ENCODE data around the gene EREG. TPM values are rescaled to one million over a fixed set of nuclear protein-coding genes. Genes with fewer than 3 reads are reported as not detected.

The EREG gene
- total and polyA plus RNA-seq, 2 of the 8 experiments (the other 6 are each of a cell fraction or from before 2014, with no cell fraction given): not detected

DNA sequence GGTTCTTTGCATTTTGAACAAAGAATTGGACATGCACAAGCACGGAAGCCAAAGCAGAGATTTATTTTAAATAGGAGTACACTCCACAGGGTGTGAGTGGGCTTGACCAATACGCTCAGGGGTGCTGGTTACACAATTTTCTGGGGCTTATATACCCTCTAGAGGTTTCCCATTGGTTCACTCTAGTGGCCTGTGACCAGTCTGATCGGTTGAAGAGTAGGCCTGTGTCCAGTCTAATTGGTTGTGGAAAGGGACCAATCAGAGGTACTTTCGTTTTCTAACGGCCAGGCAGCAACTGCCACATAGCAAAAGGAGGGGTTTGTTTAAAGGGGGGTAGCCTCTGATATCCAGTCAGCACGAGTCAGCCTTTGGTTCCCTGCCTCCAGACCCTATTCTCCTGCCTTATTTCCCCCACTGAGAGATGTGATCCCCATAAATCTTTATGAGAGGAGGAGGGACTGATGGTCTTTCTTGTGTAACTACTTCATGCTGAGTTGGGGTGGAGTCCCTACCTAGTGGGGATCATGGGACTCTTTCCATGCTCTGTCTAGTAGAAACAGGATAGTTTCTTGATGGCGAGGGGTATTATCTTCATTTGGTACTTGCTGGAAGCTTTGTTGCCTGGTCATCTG is 68.7 kb downstream of the EREG start:
- H4K91ac ChIP-seq (replicated peaks; ENCODE audit: insufficient read length, low read length): no peak overlapping the region
- H3K79me1 ChIP-seq (ENCODE audit: low read depth, low read length): no peaks in the 10 kb centered on the region
- DNase-seq (ENCODE audit: low read depth in 1 of 2, low spot score in 2 of 2): no peak
- H3K4ac ChIP-seq (replicated peaks; ENCODE audit: insufficient read length, low read depth, low read length): no peak overlapping the region
- no peak overlapping the region for H2AK5ac ChIP-seq (ENCODE audit: low read depth, low read length)
- H3K27me3 ChIP-seq (replicated peaks in 1 of 4; ENCODE audit: control insufficient read depth in 3 of 4, extremely low read depth in 1 of 4, insufficient read depth in 3 of 4, low read length in 3 of 4): no peaks in the 10 kb centered on the region; a peak in 1 of 7 replicates
- H2BK12ac ChIP-seq (ENCODE audit: low read depth, low read length): no peak overlapping the region
- H3K23ac ChIP-seq (ENCODE audit: insufficient read length): no peak overlapping the region
- H3K9ac ChIP-seq (replicated peaks in 1 of 4; ENCODE audit: extremely low read depth in 1 of 4, low read depth in 3 of 4, low read length in 3 of 4): no peak overlapping the region
- no peak for FAIRE-seq
- no peak overlapping the region for H3K27ac ChIP-seq (ENCODE audit: low read depth, low read length)
- H3K36me3 ChIP-seq (ENCODE audit: control insufficient read depth in 2 of 4, insufficient read depth in 4 of 4, low read length in 3 of 4): no peaks in the 10 kb centered on the region
- 78% methylated on average over 7 of the region's 7 CpGs; no CpG with 5 or more reads in 1 of the 2 experiments for WGBS, 2 experiments (ENCODE audit: extremely low coverage in 1 of 2, insufficient coverage in 1 of 2, insufficient read length in 1 of 2, insufficient replicate concordance in 2 of 2, low coverage in 1 of 2, low lambda C conversion rate in 2 of 2, missing lambda C conversion rate in 1 of 2)
- CTCF ChIA-PET (ENCODE audit: partially characterized antibody): no interaction called here
- H2BK15ac ChIP-seq (ENCODE audit: low read length): no peak overlapping the region
- no peak overlapping the region for H2AFZ ChIP-seq (ENCODE audit: low read length)
- no peak overlapping the region for H2BK120ac ChIP-seq (replicated peaks; ENCODE audit: low read depth, low read length)
- no peak overlapping the region for H3K4me2 ChIP-seq (ENCODE audit: insufficient read depth in 1 of 2, low read depth in 2 of 2, low read length in 2 of 2)
- H4K8ac ChIP-seq (ENCODE audit: extremely low read depth, insufficient read depth, low read length): no peak overlapping the region
- POLR2A ChIA-PET (ENCODE audit: partially characterized antibody): no interaction called here
- H3K14ac ChIP-seq (ENCODE audit: insufficient read length): no peak overlapping the region
- no peak overlapping the region for H3K18ac ChIP-seq (ENCODE audit: extremely low read depth, low read length)
- H3K23me2 ChIP-seq (ENCODE audit: low read depth, low read length): no peaks in the 10 kb centered on the region
- no peak overlapping the region for H3K4me3 ChIP-seq (ENCODE audit: extremely low read depth in 1 of 4, insufficient read depth in 2 of 4, low read depth in 3 of 4, low read length in 4 of 4)
- H2BK5ac ChIP-seq (ENCODE audit: low read depth, low read length): no peak overlapping the region
- no peaks in the 10 kb centered on the region for H4K20me1 ChIP-seq (replicated peaks in 1 of 2; ENCODE audit: control insufficient read depth in 1 of 2, insufficient read depth in 2 of 2, low read length in 2 of 2)
- TF ChIP-seq BACH1 (IDR thresholded peaks at IDR 0.05; ENCODE audit: low read length): no peak
- no peak for TF ChIP-seq SAP30 (IDR thresholded peaks at IDR 0.05; ENCODE audit: insufficient read depth, insufficient replicate concordance, low read length)
- H4K5ac ChIP-seq (ENCODE audit: insufficient read length, low read depth, low read length): no peak overlapping the region
- H3K79me2 ChIP-seq (ENCODE audit: control insufficient read depth in 1 of 2, insufficient read depth in 2 of 2, low read length in 2 of 2): no peaks in the 10 kb centered on the region
- H2BK20ac ChIP-seq (ENCODE audit: low read length): no peak overlapping the region
- H3K56ac ChIP-seq (replicated peaks; ENCODE audit: insufficient read length, low read depth, low read length): no peak overlapping the region
- no peaks in the 10 kb centered on the region for H3K4me1 ChIP-seq (replicated peaks in 1 of 4; ENCODE audit: control insufficient read depth in 3 of 4, insufficient read depth in 4 of 4, low read length in 3 of 4)
- H3K9me3 ChIP-seq (ENCODE audit: insufficient read depth in 2 of 2, low read depth in 1 of 2, low read length in 1 of 2): no peaks in the 10 kb centered on the region
